GM12878 (cell line): ENCODE measurements around the gene TRHDE. TPM values are rescaled to one million over a fixed set of nuclear protein-coding genes. Genes with fewer than 3 reads are reported as not detected.

Experiments used
- ATAC-seq: fragments of 200-7000 bp; cut with Tn5 transposase; 3 replicates; pipeline ENCODE4 v1.9.1; 2020; ENCODE audit warnings: mild to moderate bottlenecking, moderate library complexity
- BruUV-seq: library from RNA; stranded (reverse); fragments of 400-500 nt; replicated peaks from 2 replicates; lab custom pipeline; 2021; lab: Mats Ljungman, UMichigan
- CTCF ChIA-PET: fragments of 300-600 bp; sonication (Branson Sonifier 250); formaldehyde crosslinking; extraction: SDS; loops from one replicate; lab custom pipeline; 2021; ENCODE audit warnings: inconsistent platforms; lab: Yijun Ruan, JAX
- POLR2A ChIA-PET: fragments of 350-600 bp; formaldehyde crosslinking; extraction: SDS; loops from one replicate; lab custom pipeline; 2021; ENCODE audit warnings: inconsistent platforms; lab: Charles Lee
- RAD21 ChIA-PET: fragments of 300-600 bp; sonication (Branson Sonifier 250); formaldehyde crosslinking; loops from one replicate; lab custom pipeline; 2023; ENCODE audit warnings: antibody characterized with exemption; ENCODE audit not compliant: unreplicated experiment; lab: Charles Lee
- SMC1A ChIA-PET: fragments of 300-600 bp; sonication (Branson Sonifier 250); formaldehyde crosslinking; loops from one replicate; lab custom pipeline; 2023; ENCODE audit not compliant: unreplicated experiment, uncharacterized antibody; lab: Charles Lee
- DNase-seq: peaks from one replicate; pipeline ENCODE4 v3.0.0-alpha.2; 2011; ENCODE audit warnings: low read depth, low spot score
- FAIRE-seq: peaks from 3 replicates; lab custom pipeline; 2011; peaks lifted over from hg19 to GRCh38; lab: Jason Lieb, UNC
- H2AFZ ChIP-seq: 2 replicates; pipeline ENCODE4 v1.6.0; 2011; ENCODE audit warnings: low read depth, low read length, control low read depth; ENCODE audit not compliant: control insufficient read depth
- H3K27ac ChIP-seq: 2 replicates; pipeline ENCODE4 v1.5.1; 2011; ENCODE audit warnings: control low read depth; ENCODE audit not compliant: control insufficient read depth, insufficient read depth
- H3K27me3 ChIP-seq, 2 experiments: replicated peaks in 1 of 2; 2 replicates each; pipeline versions ENCODE4 v1.6.0 to v1.6.1; 2011; ENCODE audit warnings: low read length in 1 of 2; ENCODE audit not compliant: control insufficient read depth in 2 of 2, insufficient read depth in 2 of 2
- H3K36me3 ChIP-seq, 2 experiments: 2 replicates each; pipeline ENCODE4 v1.5.1; 2011; ENCODE audit warnings: low read length in 1 of 2; ENCODE audit not compliant: control insufficient read depth in 2 of 2, insufficient read depth in 2 of 2
- H3K4me1 ChIP-seq: 2 replicates; pipeline ENCODE4 v1.6.1; 2011; ENCODE audit warnings: mild to moderate bottlenecking, low read length, moderate library complexity, mixed read lengths; ENCODE audit not compliant: control insufficient read depth, insufficient read depth
- H3K4me2 ChIP-seq: 2 replicates; pipeline ENCODE4 v1.6.0; 2011; ENCODE audit warnings: control low read depth; ENCODE audit not compliant: control insufficient read depth, insufficient read depth
- H3K4me3 ChIP-seq: fragments of 200-600 bp; sonication (generic); 2 replicates; pipeline ENCODE4 v1.5.1; 2016
- H3K79me2 ChIP-seq: 2 replicates; pipeline ENCODE4 v1.6.0; 2011; ENCODE audit warnings: low read length; ENCODE audit not compliant: control insufficient read depth, insufficient read depth
- H3K9ac ChIP-seq: 2 replicates; pipeline ENCODE4 v1.8.0; 2011; ENCODE audit warnings: low read length, control low read depth, mixed read lengths; ENCODE audit not compliant: control insufficient read depth, insufficient read depth
- H3K9me3 ChIP-seq: replicated peaks from 3 replicates; pipeline ENCODE4 v1.5.1; 2011; ENCODE audit warnings: mild to moderate bottlenecking, low read length; ENCODE audit not compliant: control insufficient read depth, insufficient read depth
- H4K20me1 ChIP-seq: 2 replicates; pipeline ENCODE4 v1.6.0; 2011; ENCODE audit not compliant: control insufficient read depth, insufficient read depth
- CBX5 ChIP-seq: sonication (generic); IDR thresholded peaks from 2 replicates; pipeline ENCODE4 v1.6.1; 2016; ENCODE audit warnings: low read depth, moderate library complexity, mild to moderate bottlenecking, inconsistent platforms
- CEBPB ChIP-seq, 2 experiments: fragments of 150-350 bp in 1 of 2; IDR thresholded peaks; 2 replicates each; pipeline ENCODE4 v1.6.1; 2012 to 2014; ENCODE audit warnings: low read depth in 2 of 2, low read length in 2 of 2, borderline replicate concordance in 1 of 2, inconsistent platforms in 1 of 2
- E2F4 ChIP-seq: IDR thresholded peaks from 2 replicates; pipeline ENCODE4 v1.6.1; 2012; ENCODE audit warnings: low read depth, low read length, improper control_type of control experiment
- EZH2 ChIP-seq: IDR thresholded peaks from 2 replicates; pipeline ENCODE4 v1.6.1; 2012; ENCODE audit warnings: low read depth, mild to moderate bottlenecking, control low read depth, inconsistent platforms, low read length, borderline replicate concordance; ENCODE audit not compliant: control insufficient read depth
- HCFC1 ChIP-seq: fragments of 150-350 bp; IDR thresholded peaks from 2 replicates; pipeline ENCODE4 v1.6.1; 2014; ENCODE audit warnings: low read length
- HDGF ChIP-seq: fragments of 450-650 bp; IDR thresholded peaks from 2 replicates; pipeline ENCODE4 v1.6.1; 2016; ENCODE audit warnings: antibody characterized with exemption
- IKZF2 ChIP-seq, 2 experiments: fragments of 450-650 bp; IDR thresholded peaks; 2 replicates each; pipeline ENCODE4 v1.6.1; 2017; ENCODE audit warnings: mild to moderate bottlenecking in 2 of 2, moderate library complexity in 2 of 2
- JUNB ChIP-seq: IDR thresholded peaks from 2 replicates; pipeline ENCODE4 v1.6.1; 2016; ENCODE audit warnings: antibody characterized with exemption, mild to moderate bottlenecking
- LARP7 ChIP-seq: fragments of 450-650 bp; IDR thresholded peaks from 2 replicates; pipeline ENCODE4 v1.6.1; 2017; ENCODE audit warnings: mild to moderate bottlenecking
- NR2C2 ChIP-seq: IDR thresholded peaks from 2 replicates; pipeline ENCODE4 v1.6.1; 2011; ENCODE audit warnings: borderline replicate concordance, low read depth; ENCODE audit not compliant: control insufficient read depth, insufficient read length
- RAD51 ChIP-seq: fragments of 450-650 bp; IDR thresholded peaks from 2 replicates; pipeline ENCODE4 v1.6.1; 2016; ENCODE audit warnings: moderate library complexity, mild to moderate bottlenecking, inconsistent platforms
- RFX5 ChIP-seq: IDR thresholded peaks from 2 replicates; pipeline ENCODE4 v1.6.1; 2011; ENCODE audit warnings: low read depth, low read length, improper control_type of control experiment
- SMAD1 ChIP-seq: fragments of 450-650 bp; IDR thresholded peaks from 2 replicates; pipeline ENCODE4 v1.6.1; 2018; ENCODE audit warnings: mild to moderate bottlenecking, low read depth; ENCODE audit not compliant: partially characterized antibody
- USF1 ChIP-seq: IDR thresholded peaks from 2 replicates; pipeline ENCODE4 v1.6.1; 2011; ENCODE audit warnings: borderline replicate concordance, low read depth, mild to moderate bottlenecking, moderate library complexity, mixed read lengths, low read length; ENCODE audit not compliant: insufficient read depth; ENCODE audit errors: extremely low read length
- ZNF217 ChIP-seq: fragments of 450-650 bp; IDR thresholded peaks from 2 replicates; pipeline ENCODE4 v1.6.1; 2017; ENCODE audit warnings: antibody characterized with exemption, mild to moderate bottlenecking
- ZNF622 ChIP-seq: fragments of 450-650 bp; IDR thresholded peaks from 2 replicates; pipeline ENCODE4 v1.6.1; 2017; ENCODE audit warnings: mild to moderate bottlenecking, inconsistent platforms
- ZNF687 ChIP-seq: fragments of 450-650 bp; IDR thresholded peaks from 2 replicates; pipeline ENCODE4 v1.6.1; 2017; ENCODE audit warnings: mild to moderate bottlenecking, moderate library complexity
- WGBS: methylation state at CpG from one replicate; pipeline ENCODE4 v1.1.6; 2016; ENCODE audit warnings: low lambda C conversion rate; ENCODE audit not compliant: insufficient replicate concordance, insufficient coverage; ENCODE audit errors: missing lambda C conversion rate; 5-methylcytosine and 5-hydroxymethylcytosine counted together
- in situ Hi-C: fragments of 300-500 bp; cut with MboI; formaldehyde crosslinking; loops from 9 replicates; pipeline ENCODE4 v1.14.3; 2018; ENCODE audit warnings: mixed read lengths
- intact Hi-C: fragments of 100-400 bp; cut with micrococcal nuclease; formaldehyde crosslinking; loops from one replicate; pipeline ENCODE4 v1.14.2; 2022; ENCODE audit not compliant: unreplicated experiment
- polyA plus RNA-seq, 11 experiments: library from polyadenylated mRNA; depleted of rRNA in 4 of 11; unstranded in 6 of 11; stranded (reverse) in 5 of 11; fragments of >200 nt; fragmentation: Nextera tagmentation in 4 of 11; fragmentation: Illumina TruSeq in 1 of 11; extraction: Ambion mirVana in 4 of 11; extraction: Trizol in 1 of 11; gene quantifications; 1 replicate in 1 of 11; 2 replicates in 10 of 11; pipeline versions ENCODE4 v1.2.1 to v1.2.3, GENCODE V29; 2011 to 2016; ENCODE audit warnings: inconsistent platforms in 2 of 11, missing spikeins in 2 of 11, low read depth in 1 of 11
- total RNA-seq, 4 experiments: library from RNA; depleted of rRNA in 3 of 4; stranded (reverse); fragments of >200 nt in 3 of 4; fragmentation: Illumina TruSeq in 1 of 4; extraction: Trizol in 1 of 4; gene quantifications; 2 replicates each; pipeline versions ENCODE4 v1.2.1 to v1.2.3, GENCODE V29; 2013 to 2021

Gene TRHDE
- total and polyA plus RNA-seq, 10 of the 15 experiments (the other 5 are each of a cell fraction or from before 2014, with no cell fraction given), result not detected

GRCh38 chr12:72271451-72272090 lies 599 bp upstream of the TRHDE start (continued):
- no peak for TF ChIP-seq ZNF687
- TF ChIP-seq CEBPB (IDR thresholded peaks at IDR 0.05; ENCODE audit: borderline replicate concordance in 1 of 2, low read depth in 2 of 2, low read length in 2 of 2), result no peak

- Histone ChIP-seq H3K9ac (no peak overlapping the region), H3K27me3 (peaks cover 9 to 10% of the 10 kb centered on the region in 2 experiments), H2AFZ (no peak overlapping the region), H3K4me1 (no peaks in the 10 kb centered on the region), H4K20me1 (no peaks in the 10 kb centered on the region), H3K9me3 (no peaks in the 10 kb centered on the region), H3K4me2 (no peak overlapping the region), H3K79me2 (no peaks in the 10 kb centered on the region), H3K36me3 (no peaks in the 10 kb centered on the region), H3K27ac (no peak overlapping the region), H3K4me3 (no peak overlapping the region)
- no TSS peak for BruUV-seq
- WGBS, result 43% methylated on average over 71 of the region's 79 CpGs
- ChIA-PET RAD21 (no interaction called here), POLR2A (no interaction called here), SMC1A (no interaction called here), CTCF (no interaction called here)
- no peak for ATAC-seq
- intact Hi-C loops (no loop called here), in situ Hi-C loops (no loop called here)
- no peak for FAIRE-seq
- DNase-seq, result no peak
- TF ChIP-seq RFX5 (no peak), LARP7 (no peak), HDGF (no peak), SMAD1 (no peak), RAD51 (no peak), ZNF217 (no peak), JUNB (no peak), NR2C2 (no peak), CBX5 (no peak), IKZF2 (IDR thresholded peaks at IDR 0.05) (no peak), EZH2 (no peak), USF1 (no peak), HCFC1 (no peak), E2F4 (no peak), ZNF622 (no peak)
Observed at GRCh38 chr12:72272731-72273498, 745 bp downstream of the TRHDE start.
